ENCODE results near the gene EXO1.

The EXO1 gene

GRCh38 chr1:241870336-241870735, 22.3 kb downstream of the EXO1 start:
- H3K4me3 ChIP-seq (ENCODE audit: low read depth, low read length) = no peak overlapping the region
- no peak overlapping the region for H3K27ac ChIP-seq
- no peaks in the 10 kb centered on the region for H3K9me3 ChIP-seq (ENCODE audit: severe bottlenecking)
- no peak for DNase-seq
- TF ChIP-seq, protein P1, sequence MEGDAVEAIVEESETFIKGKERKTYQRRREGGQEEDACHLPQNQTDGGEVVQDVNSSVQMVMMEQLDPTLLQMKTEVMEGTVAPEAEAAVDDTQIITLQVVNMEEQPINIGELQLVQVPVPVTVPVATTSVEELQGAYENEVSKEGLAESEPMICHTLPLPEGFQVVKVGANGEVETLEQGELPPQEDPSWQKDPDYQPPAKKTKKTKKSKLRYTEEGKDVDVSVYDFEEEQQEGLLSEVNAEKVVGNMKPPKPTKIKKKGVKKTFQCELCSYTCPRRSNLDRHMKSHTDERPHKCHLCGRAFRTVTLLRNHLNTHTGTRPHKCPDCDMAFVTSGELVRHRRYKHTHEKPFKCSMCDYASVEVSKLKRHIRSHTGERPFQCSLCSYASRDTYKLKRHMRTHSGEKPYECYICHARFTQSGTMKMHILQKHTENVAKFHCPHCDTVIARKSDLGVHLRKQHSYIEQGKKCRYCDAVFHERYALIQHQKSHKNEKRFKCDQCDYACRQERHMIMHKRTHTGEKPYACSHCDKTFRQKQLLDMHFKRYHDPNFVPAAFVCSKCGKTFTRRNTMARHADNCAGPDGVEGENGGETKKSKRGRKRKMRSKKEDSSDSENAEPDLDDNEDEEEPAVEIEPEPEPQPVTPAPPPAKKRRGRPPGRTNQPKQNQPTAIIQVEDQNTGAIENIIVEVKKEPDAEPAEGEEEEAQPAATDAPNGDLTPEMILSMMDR (IDR thresholded peaks at IDR 0.05; ENCODE audit: low read depth, low read length) = no peak
- H3K27me3 ChIP-seq (ENCODE audit: insufficient read depth, low read depth, severe bottlenecking) = no peaks in the 10 kb centered on the region
- H3K36me3 ChIP-seq = peaks cover 53% of the 10 kb centered on the region

DNA sequence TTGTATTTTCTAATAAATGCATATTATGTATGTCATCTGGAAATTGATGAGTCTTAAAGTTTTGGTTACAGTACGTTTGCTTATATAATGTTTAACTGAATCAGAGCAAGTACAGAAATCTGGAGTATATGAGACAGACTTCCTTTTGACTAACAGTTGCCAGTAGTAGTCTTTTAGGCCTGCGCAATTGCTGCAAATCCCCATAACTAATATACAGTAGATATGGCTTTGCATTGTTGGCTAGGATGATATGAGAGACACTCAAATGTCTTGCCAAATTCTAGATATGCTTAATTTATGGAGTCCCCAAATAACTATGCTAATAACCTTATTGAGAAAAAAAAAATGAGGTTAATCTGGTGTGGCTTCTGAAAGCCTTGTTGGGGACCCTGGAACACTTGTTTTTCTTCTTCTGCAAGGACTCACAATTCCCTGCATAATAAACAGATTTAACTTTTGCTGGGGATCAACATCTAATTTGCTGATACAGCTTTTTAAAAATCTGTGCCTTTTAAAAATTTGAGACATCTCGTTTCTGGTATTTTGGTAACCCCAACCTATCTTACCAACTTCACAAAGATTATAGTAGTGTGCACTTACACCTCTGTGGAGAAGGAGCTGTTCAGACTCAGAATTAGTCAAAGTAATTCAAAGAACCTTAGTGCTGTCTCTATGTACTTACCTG, 22.9 kb downstream of the EXO1 start:
- TF ChIP-seq, protein P1 (IDR thresholded peaks at IDR 0.05; ENCODE audit: low read depth, low read length) = no peak
- no peak overlapping the region for H3K27ac ChIP-seq
- no peaks in the 10 kb centered on the region for H3K9me3 ChIP-seq (ENCODE audit: severe bottlenecking)
- H3K36me3 ChIP-seq = peaks cover 49% of the 10 kb centered on the region
- DNase-seq = no peak
- H3K4me3 ChIP-seq (ENCODE audit: low read depth, low read length) = no peak overlapping the region
- H3K27me3 ChIP-seq (ENCODE audit: insufficient read depth, low read depth, severe bottlenecking) = no peaks in the 10 kb centered on the region

GRCh38 chr1:241881440-241881839, 33.4 kb downstream of the EXO1 start:
- Histone ChIP-seq H3K36me3 (peaks cover 50% of the 10 kb centered on the region), H3K27ac (no peak overlapping the region), H3K27me3 (ENCODE audit: insufficient read depth, low read depth, severe bottlenecking) (no peaks in the 10 kb centered on the region), H3K9me3 (ENCODE audit: severe bottlenecking) (no peaks in the 10 kb centered on the region), H3K4me3 (ENCODE audit: low read depth, low read length) (no peak overlapping the region)
- TF ChIP-seq, protein P1 (IDR thresholded peaks at IDR 0.05; ENCODE audit: low read depth, low read length) = no peak
- DNase-seq = no peak

- no peak overlapping the region for H3K27ac ChIP-seq
- no peaks in the 10 kb centered on the region for H3K27me3 ChIP-seq (ENCODE audit: insufficient read depth, low read depth, severe bottlenecking)
- TF ChIP-seq, protein P1 (IDR thresholded peaks at IDR 0.05; ENCODE audit: low read depth, low read length) = no peak
- DNase-seq = no peak
- H3K9me3 ChIP-seq (ENCODE audit: severe bottlenecking) = no peaks in the 10 kb centered on the region
- H3K4me3 ChIP-seq (ENCODE audit: low read depth, low read length) = no peak overlapping the region
- peaks cover 63% of the 10 kb centered on the region for H3K36me3 ChIP-seq
These were observed 35.2 kb downstream of the EXO1 start for GRCh38 chr1:241883159-241883558.

DNA sequence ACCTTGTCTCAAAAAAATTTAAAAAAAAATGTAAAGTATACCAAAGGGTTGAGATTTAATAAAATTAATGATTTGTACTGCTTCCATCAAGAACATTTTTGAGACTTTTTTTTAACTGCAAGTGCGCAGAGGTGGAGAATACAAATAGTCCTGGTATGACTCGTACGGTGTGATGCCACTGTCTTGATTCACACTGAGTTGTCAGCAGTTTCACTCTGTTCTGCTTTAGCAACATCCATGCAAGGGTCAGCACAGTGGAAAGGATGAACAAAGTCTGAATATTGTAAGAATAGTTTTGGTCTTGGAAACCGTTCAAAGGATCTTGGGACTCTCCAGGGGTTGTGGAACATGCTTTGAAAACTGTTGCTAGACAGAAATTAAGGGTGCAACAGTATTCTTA, 40.2 kb downstream of the EXO1 start:
- Histone ChIP-seq H3K27ac (no peak overlapping the region), H3K36me3 (peaks cover 48% of the 10 kb centered on the region), H3K9me3 (ENCODE audit: severe bottlenecking) (no peaks in the 10 kb centered on the region), H3K4me3 (ENCODE audit: low read depth, low read length) (no peak overlapping the region), H3K27me3 (ENCODE audit: insufficient read depth, low read depth, severe bottlenecking) (no peaks in the 10 kb centered on the region)
- TF ChIP-seq, protein P1 (IDR thresholded peaks at IDR 0.05; ENCODE audit: low read depth, low read length) = no peak
- DNase-seq = no peak

GRCh38 chr1:241891296-241891695, 43.3 kb downstream of the EXO1 start:
- Histone ChIP-seq H3K36me3 (peaks cover 32% of the 10 kb centered on the region), H3K4me3 (ENCODE audit: low read depth, low read length) (no peak overlapping the region), H3K9me3 (ENCODE audit: severe bottlenecking) (no peaks in the 10 kb centered on the region), H3K27ac (no peak overlapping the region), H3K27me3 (ENCODE audit: insufficient read depth, low read depth, severe bottlenecking) (no peaks in the 10 kb centered on the region)
- TF ChIP-seq, protein P1 (IDR thresholded peaks at IDR 0.05; ENCODE audit: low read depth, low read length) = no peak
- DNase-seq = no peak

All from WERI-Rb-1 (cell line).